Sciatic nerve (tissue), 2 donors: Measurements from ENCODE around the gene WDR36. TPM values are rescaled to one million over a fixed set of nuclear protein-coding genes. Genes with fewer than 3 reads are reported as not detected.

Source experiments
- ATAC-seq: fragments of 200-7000 bp; cut with Tn5 transposase; one replicate; pipeline ENCODE4 v1.9.1; 2020; ENCODE audit warnings: mild to moderate bottlenecking, moderate library complexity
- DNase-seq: peaks from one replicate; pipeline ENCODE4 v3.0.0-alpha.2; 2020; ENCODE audit warnings: low spot score
- intact Hi-C: fragments of 100-400 bp; cut with DNase I; formaldehyde crosslinking; loops from one replicate; pipeline ENCODE4 v1.14.2; 2022
- total RNA-seq: library from RNA; stranded (reverse); fragmentation: NEBNext Ultra II Directional; extraction: Animal tissue kit (Norgen Biotek cat#: 25700); gene quantifications from one replicate; pipeline ENCODE4 v1.2.1, GENCODE V29; 2021
- donor health status: DM: no; HTN: no; CAD: no.
- donor health status: DM: no; HTN: no; CAD: no.

The WDR36 gene
- total RNA-seq = 29.4 TPM

GRCh38 chr5:111092062-111092853 is at the start of gene WDR36:
Gene WDR36, plus strand, starts transcription at chr5:111092348. Its CDS starts 109 bp downstream, at chr5:111092457.
- intact Hi-C loops = no loop called here
- ATAC-seq = peak; percentile 99
- DNase-seq = peak; percentile 92

- intact Hi-C loops = no loop called here
- ATAC-seq = no peak
- DNase-seq = no peak
These were observed 48.2 kb upstream of the WDR36 start for GRCh38 chr5:111043712-111044506.

DNA sequence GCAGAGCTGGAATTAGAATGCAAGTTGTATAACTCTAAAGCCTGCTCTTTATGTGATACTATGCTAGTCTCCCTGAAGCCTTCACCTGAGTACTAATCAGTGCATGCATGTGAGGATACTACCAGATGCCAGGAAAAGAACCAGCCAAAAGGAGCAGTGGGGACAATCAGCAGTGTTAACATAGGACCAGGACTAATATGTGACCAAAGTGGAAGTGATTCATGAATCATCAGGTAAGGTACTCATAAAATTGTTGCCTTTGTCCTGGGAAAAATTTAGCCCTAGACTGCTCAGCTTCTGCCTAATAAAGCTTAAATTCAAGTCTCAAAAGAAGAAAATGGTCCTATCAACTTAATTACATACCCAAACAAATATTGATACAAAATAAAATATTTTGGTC is 34.1 kb upstream of the WDR36 start:
- intact Hi-C loops = no loop called here
- DNase-seq = no peak
- no peak for ATAC-seq

- no peak for DNase-seq
- no peak for ATAC-seq
- intact Hi-C loops = no loop called here
These were observed 32.0 kb upstream of the WDR36 start for GRCh38 chr5:111060169-111060568.

GRCh38 chr5:111061618-111062017 is 30.5 kb upstream of the WDR36 start:
- DNase-seq (no peak), ATAC-seq (no peak)
- intact Hi-C loops = no loop called here

DNA sequence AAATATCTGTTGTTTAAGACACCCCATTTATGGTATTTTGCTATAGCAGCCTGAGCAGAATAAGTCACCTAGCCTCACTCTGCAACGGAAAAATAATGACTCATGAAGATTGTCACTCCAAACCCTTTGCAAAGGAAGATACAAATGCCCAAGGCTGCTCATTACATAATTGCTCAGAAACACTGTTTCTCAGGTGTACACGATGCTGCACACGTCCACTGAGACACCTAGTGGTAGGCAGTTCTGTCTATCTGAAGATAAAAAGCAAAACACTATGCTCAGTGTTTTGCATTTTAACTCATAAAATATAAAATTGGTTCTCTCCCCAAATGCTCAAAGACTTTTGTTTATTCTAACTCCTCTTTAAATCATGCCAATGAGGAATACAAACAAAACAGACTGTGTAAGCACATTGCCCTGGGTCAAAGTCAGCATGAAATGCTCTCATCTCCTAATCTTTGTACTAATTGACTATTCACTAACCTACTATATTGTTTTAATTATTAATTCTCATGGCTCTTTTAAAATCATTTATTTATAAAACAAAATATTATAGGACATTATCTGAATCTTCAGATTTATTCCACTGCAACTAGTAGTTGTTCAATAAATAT is 28.3 kb upstream of the WDR36 start:
- DNase-seq = no peak
- ATAC-seq = no peak
- intact Hi-C loops = no loop called here

DNA sequence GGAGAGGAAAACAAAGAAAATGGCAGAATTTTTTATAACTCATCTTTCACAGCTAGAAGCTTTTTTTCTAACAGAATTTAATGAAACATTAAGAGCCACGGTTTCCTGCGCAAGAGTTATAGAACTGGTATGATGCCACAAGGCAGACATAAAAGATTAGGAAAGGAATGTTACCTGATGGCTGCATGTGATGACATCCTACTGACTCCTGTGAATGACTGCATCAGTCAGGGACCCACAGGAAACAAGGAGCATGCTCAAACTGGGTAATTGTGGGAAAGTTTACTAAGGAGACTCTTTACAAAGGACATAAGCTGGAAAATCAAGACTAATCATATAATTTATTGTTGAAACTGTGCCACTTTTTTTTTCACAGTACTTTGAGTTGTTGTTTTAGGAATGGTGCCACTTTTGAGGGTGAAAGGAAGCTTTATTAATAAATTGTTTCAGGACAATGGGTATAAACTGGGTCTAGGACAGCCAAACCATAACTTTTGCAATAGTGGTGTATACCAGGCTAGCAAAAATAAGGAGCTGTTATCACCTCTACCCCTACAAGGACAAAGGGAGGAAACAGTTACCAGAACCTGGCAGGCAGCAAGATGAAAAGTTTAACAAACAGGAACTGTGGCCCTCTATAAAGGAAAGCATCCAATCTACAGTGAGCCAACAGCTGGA is 25.7 kb upstream of the WDR36 start:
- intact Hi-C loops = no loop called here
- DNase-seq (no peak), ATAC-seq (no peak)

DNA sequence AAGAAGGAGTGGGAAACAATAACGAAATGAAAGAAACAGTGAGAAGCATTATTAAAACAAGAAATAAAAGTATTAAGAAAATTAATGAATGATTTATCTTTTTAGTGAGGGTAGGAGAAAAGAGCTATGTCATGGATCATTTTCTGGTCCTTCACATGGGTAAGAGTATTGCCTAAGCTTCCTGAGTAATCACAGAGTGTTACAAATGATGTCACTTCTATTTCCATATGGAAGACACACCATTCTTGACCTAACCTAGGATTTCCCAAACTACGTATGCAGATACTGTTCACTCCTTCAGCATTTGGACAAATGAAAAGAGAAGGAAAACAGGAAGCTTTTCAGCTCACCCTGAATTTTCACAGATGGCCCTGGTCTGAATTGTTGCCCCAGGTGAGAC is 23.9 kb upstream of the WDR36 start:
- ATAC-seq = no peak
- intact Hi-C loops = no loop called here
- DNase-seq = no peak

GRCh38 chr5:111069839-111070238 is 22.3 kb upstream of the WDR36 start:
- DNase-seq (no peak), ATAC-seq (no peak)
- intact Hi-C loops = no loop called here

DNA sequence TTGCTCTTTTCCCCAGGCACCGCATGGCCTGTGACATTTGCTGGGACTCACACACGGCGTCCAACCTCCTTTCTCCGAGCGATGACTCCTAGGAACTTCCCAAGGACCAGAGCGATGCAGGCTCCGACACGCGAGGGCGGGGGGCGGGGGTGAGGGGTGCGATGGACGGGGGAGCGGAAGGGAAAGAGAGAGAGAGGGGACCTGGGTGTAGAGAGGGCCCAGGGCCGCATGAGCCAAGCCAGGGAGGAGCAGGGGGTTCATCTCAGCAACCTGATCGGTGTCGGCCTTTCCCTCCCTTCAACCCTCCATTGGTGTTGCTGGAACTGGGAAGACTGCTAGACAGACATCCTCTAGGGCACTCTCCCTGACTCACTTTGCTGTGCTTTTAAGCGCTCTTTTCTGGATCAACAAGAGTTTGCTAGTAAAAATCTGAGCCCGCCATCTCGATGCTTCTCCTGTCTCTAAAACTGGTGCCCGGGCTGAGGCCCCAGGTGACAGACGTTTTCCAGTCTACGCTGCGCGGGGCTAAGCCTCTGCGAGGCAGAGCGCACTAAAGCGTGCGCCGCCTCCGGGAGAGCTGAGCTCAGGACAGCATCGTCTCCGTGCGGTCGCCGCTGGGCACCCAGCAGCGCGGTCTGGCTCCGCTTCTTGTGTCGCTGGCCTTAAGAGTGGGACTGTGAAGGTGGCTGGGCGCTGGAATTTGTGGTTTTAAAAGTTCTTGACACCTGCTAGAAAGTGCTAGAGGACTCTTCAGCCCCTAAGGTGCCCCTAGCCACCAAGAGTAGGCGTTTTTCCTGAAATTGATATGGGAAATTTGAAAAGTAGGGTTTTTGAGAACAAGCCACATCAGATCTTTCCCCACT is 21.6 kb upstream of the WDR36 start:
- DNase-seq = peak; percentile 59
- ATAC-seq = peak; percentile 69
- intact Hi-C loops = no loop called here

GRCh38 chr5:111071413-111071812 is 20.7 kb upstream of the WDR36 start, which contains the start of gene TSLP:
Gene TSLP, plus strand, starts transcription at chr5:111071713. Its CDS starts 178 bp downstream, at chr5:111071891.
- DNase-seq (no peak), ATAC-seq (no peak)
- intact Hi-C loops = no loop called here

DNA sequence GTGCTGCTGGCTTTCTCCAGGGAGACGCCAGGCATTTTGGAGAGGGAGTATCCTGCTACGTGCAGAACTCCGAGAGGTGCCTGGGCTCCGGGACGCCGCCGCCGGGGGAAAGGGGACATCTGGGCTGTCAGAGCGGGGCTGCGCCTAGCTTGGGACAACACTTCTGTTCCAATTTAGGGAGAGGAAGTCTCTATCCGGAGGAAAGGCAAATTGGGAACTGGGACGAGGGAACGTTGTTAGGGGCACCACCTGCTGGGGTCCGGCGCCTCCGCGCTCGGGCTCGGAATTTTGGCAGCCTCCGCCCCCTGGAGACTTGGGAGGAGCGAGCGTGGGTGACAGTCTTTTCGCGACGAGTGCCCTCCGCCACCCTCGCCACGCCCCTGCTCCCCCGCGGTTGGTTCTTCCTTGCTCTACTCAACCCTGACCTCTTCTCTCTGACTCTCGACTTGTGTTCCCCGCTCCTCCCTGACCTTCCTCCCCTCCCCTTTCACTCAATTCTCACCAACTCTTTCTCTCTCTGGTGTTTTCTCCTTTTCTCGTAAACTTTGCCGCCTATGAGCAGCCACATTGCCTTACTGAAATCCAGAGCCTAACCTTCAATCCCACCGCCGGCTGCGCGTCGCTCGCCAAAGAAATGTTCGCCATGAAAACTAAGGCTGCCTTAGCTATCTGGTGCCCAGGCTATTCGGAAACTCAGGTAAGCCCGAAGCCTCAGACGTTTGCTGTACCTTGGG is 19.0 kb upstream of the WDR36 start:
- intact Hi-C loops = no loop called here
- DNase-seq = peak; percentile 66
- ATAC-seq = peak; percentile 81

DNA sequence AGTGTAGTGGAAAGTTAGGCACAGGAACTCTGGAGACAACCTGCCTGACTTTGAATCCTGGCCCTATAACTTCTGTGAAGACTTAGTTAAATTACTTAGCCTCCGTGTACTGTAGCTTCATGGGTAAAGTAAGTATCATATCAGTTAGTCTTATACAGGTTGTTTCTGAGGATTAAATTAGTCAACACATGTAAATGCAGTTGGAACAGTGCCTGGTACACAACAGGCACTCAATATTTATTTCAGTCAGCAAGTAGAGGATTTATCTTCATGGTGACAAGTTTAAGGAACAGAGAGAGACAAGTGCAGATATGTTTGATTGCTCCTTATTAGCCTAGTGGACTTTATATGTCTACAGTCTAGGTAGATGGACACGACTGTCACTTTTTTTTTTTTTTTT is 17.9 kb upstream of the WDR36 start:
- DNase-seq = no peak
- intact Hi-C loops = no loop called here
- ATAC-seq = no peak

DNA sequence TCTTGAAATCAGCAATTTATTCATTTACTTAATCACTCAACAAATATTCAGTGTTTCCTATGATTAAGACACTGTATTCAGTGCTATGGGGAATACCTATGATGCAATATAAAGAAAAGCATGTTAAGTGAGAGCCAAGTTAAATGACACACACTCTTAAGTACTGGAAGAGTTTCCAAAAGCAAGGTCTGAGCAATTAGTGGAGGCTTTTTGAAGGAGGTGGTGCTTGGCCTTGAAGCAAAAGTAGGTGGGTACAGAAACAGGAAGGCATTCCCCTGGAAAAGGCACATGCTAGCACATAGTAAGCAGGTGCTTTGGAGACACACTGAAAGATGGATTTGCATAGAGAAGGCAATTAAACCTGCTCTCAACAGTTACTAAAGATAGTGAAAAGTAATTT is 16.6 kb upstream of the WDR36 start:
- no peak for DNase-seq
- peak; percentile 64 for ATAC-seq
- intact Hi-C loops = no loop called here

DNA sequence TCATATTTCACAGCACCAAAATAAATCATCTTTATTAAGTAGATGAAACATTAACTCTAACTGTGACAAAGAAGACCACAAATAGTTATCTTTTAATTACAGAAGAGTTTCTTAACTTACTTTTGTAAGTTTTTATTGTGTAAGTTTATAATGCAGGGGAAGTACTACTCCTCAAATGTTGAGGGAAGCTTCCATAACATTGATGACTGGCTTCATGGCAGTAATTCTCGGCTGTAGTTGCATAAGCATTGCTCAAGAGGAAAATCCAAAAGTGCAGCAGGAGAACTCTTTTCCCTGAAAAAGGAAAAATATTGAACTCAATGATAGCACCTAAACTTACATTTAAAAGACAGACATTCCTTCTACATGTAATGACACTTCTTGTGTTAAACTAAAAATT is 16.1 kb upstream of the WDR36 start:
- intact Hi-C loops = no loop called here
- no peak for DNase-seq
- ATAC-seq = no peak

GRCh38 chr5:111077678-111078077 is 14.5 kb upstream of the WDR36 start:
- ATAC-seq (no peak), DNase-seq (no peak)
- intact Hi-C loops = no loop called here

DNA sequence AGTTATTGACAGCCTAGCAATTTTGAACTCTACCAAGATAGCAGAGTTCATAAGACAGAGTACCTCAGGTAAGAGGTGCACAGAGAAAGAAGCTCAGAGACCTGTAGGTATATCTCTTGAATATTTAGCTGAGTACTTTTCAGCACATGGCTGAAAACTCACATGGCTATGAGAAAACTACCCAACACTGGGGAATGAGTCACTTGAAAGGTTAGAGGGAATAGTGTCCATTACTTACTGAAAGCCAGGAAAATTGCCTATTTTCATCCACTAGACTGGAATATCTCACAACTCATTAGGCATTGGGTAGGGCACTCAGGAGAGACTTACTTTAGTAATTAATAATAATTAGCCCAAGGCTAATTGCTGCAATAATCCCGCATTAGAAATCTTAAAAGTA is 12.3 kb upstream of the WDR36 start:
- intact Hi-C loops = no loop called here

GRCh38 chr5:111083323-111083722 is 8.8 kb upstream of the WDR36 start:
- DNase-seq (no peak), ATAC-seq (no peak)
- intact Hi-C loops = no loop called here

More for the DNA sequence above, 12.3 kb upstream of the WDR36 start:
- ATAC-seq (no peak), DNase-seq (no peak)
